GM18498 (cell line): ENCODE data around the gene TLNRD1.
"Not testable (repeated sequence)": the region's sequence is repeated elsewhere in the genome, so short reads cannot be mapped to it uniquely, and the experiment has no call there.

Experiments used
- ATAC-seq: cut with Tn5 transposase; IDR thresholded peaks from one replicate; pipeline ENCODE4 v1.9.1; 2021; ENCODE audit warnings: mild to moderate bottlenecking, moderate library complexity; ENCODE audit not compliant: unreplicated experiment

TLNRD1 gene

DNA sequence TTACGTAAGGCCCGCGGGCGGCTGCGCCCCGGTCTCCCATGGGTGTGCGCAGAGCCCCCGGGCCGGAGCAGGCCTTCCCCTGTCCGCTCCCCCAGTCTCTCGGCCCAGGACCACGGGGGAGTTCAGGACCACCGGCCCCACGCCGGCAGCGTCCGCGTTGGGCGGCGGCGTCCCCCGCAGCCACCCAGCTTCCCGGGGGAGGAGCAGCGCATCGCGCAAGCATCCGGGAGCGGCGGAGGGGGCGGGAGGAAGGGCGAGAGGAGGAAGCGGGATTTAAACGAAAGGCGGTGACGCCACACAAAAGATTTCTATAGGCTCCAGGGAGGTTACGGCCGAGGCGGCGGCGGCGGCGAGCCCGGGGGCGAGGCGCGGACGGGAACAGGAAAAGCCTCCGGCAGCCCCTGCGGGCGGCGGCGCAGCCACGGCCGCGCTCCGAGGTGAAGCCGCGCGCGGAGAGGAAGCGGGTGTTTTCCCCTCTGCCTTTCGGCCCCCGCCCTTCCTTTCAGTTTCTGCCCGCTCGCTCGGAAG lies at the start of gene TLNRD1:
Gene TLNRD1, plus strand, starts transcription at position 300 of the 528 bp plus-strand sequence. CDS start 1,349 bp downstream, outside the sequence.
- peak; percentile 68 for ATAC-seq

DNA sequence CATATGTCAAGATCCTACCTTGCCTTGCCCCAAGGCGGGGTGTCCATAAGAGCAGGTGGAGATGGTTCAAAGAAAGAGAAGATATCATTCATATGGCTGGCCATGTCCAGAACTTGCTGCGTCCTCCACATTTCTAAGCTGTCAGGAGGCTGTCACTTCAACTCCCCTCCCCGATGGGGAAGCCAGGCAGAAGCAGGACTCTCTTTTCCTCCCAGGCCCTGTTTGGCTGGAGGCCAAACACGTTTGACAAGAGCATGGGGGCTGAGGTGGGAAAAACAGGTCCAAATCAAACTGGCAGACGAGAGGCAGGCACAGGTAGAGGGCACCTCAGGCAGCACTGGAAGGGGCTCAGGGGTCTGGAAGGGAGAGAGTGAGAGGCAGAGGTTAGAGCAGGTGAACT lies 48.8 kb upstream of the TLNRD1 start:
- ATAC-seq: no peak

GRCh38 chr15:80953001-80953952 lies 47.4 kb upstream of the TLNRD1 start:
- no peak for ATAC-seq

DNA sequence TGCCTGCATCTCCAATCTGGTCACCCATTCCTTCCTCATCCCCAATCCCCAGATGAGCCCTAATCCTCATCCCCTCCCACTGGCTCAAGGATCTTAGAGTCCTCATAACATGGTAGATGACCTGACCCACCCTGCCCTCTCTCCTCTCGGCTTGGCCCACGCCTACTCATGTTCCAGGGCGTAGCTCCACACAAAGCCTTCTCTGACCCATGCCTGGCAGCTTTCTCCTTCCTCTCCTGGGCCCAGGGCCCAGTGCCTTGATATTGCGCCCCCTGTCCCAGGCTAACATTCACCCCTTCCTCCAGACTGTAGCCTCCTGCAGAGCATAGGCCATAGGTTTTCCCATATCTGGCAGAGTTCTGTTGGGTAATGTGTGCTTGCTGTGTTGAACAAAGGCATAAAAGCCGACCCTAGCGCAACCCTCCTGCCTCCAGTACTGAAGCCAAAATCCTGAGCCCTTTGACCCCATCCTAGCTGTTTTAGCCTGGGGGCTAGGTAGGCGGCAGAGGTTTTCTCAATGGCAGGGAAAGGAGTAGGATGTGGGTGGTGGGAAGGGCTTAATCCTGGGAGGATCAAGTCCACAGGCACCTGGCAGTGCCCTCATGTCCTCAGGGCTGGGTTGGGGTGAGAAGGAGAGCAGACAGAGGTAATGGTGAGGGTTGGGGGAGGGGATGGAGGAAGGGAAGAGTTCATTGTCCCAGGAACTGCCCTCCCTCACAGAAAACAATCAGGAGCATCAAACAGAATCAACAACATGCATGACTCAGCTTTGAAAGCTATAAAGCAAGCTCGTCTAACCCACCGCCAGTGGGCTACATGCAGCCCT lies 46.6 kb upstream of the TLNRD1 start:
- no peak for ATAC-seq

DNA sequence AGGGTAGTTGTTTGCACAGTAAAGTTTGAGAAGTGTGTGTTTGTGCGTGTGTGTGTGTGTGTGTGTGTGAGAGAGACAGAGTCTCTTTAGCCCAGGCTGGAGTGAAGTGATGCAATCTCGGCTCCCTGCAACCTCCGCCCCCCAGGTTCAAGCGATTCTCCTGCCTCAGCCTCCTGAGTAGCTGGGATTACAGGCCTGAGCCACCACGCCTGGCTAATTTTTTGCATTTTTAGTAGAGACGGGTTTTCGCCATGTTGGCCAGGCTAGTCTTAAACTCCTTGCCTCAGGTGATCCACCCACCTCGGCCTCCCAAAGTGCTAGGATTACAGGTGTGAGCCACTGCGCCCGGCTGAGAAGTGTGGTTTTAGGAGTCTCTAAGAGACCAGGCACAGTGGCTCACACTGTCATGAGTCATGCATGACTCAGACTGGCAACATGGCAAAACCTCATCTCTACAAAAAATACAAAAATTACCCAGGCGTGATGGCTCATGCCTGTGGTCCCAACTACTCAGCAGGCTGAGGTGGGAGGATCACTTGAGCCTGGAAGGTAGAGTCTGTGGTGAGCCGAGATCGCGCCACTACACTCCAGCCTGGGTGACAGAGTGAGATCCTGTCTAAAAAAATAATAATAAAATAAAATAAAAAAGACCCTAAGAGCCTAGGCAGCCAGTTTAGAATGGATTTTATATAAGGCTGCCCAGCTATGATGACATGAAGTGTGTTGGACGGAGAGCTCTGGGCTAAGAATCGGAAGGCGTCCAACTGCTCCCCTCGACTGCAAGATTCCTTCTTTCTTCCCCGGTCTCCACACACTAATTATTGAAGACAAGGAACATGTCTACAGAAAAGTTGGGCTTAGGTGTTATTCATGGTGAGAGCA lies 44.9 kb upstream of the TLNRD1 start:
- ATAC-seq: not testable (repeated sequence)

DNA sequence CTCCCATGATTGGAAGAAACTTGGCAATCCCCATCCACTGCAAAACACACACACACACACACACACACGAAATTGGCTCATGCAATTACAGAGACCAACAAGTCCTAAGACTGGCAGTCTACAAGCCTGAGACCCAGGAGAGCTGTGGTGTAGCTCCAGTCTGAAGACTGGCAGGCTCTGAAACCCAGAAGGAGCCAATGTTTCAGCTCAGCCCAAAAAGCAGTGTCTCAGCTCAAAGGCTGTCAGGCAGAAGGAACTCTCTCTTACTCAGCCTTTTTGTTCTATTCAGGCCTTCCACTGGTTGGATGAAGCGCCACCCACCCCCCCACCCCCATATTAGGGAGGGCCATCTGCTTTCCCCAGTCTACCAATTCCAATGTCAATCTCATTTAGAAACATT lies 43.2 kb upstream of the TLNRD1 start:
- ATAC-seq: no peak

DNA sequence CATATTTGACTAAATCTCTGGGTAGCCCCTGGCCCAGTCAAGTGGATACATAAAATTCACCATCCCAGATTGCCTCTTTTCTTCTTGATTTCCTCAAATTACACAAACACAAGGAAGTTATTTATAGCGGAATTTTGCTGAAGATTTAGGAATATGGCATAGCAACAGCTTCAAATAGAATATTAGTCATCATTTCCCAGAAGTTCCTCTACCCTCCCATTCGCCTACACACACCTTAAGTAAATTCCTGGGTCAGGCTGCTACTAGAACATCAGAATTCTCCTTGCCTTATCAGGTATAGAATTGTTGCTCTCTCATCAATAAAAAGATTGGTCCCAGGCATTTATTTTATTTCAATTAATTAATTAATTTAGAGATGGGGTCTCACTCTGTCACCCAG lies 42.7 kb upstream of the TLNRD1 start:
- no peak for ATAC-seq

- no peak for ATAC-seq
Measured at GRCh38 chr15:80958818-80959495, 41.8 kb upstream of the TLNRD1 start.

- ATAC-seq: not testable (repeated sequence)
Measured at GRCh38 chr15:80965454-80965853, 35.3 kb upstream of the TLNRD1 start.

- no peak for ATAC-seq
Measured at GRCh38 chr15:80966431-80967197, 34.1 kb upstream of the TLNRD1 start.

DNA sequence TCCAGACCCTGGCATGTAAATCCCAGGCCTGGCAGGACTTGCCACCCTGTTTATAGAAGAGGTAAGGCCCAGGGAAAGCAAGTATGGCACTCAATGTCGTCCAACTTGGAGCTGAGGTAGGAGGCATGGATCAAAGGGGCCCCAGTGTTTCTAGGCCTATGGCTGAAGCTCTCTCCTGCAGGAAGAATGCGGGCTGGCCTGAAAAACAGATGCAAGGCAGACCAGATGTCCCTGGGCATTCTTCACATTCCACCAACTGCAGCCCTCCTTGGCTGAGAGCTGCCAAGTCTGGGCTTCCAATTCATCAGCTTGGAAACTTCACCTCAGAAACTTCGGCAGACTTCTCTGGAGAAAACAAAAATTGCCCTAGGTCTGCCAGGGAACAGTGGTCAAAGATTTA lies 33.3 kb upstream of the TLNRD1 start:
- ATAC-seq: no peak

DNA sequence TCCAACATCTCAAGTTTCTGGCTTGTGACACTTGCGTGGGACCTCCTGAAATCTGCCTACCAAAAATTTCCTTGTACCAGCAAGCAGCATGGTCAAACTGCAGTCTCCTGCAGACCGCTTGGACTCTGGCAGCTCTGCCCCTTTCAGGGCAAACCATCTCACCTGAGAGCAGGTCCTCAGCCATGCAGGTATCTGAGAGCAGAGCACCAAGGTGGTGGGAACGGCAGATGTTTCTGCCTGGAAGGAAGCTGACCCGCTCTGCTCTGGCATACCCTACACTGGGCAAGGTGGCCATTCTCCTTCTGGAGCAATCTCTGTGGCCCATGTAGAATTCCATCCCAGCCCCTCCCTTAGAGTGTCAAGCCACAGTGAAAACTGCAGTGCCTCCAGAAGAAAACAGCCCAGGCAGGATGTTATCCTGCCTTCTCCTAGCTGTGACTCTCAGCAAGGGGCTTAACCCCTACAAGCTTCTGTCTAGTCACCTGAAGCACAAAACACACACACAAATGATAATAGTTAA lies 32.7 kb upstream of the TLNRD1 start:
- no peak for ATAC-seq

DNA sequence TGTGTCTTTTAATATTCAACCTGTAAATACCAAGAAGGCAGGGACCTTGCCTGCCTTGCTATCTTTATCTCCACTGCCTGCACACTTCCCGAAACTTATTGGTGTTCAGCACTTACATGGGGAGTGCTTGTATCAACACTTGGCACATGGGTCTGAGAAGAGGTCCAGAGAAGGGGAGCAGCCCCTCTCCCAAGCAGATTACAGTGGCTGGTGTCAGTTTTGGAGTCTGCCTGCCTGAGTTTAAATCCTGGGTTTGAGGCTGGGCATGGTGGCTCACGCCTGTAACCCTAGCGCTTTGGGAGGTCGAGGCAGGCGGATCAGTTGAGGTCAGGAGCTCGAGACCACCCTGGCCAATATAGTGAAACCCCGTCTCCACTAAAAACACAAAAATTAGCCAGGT lies 31.4 kb upstream of the TLNRD1 start:
- no peak for ATAC-seq

GRCh38 chr15:80970018-80970657 lies 30.6 kb upstream of the TLNRD1 start:
- peak; percentile 55 for ATAC-seq

DNA sequence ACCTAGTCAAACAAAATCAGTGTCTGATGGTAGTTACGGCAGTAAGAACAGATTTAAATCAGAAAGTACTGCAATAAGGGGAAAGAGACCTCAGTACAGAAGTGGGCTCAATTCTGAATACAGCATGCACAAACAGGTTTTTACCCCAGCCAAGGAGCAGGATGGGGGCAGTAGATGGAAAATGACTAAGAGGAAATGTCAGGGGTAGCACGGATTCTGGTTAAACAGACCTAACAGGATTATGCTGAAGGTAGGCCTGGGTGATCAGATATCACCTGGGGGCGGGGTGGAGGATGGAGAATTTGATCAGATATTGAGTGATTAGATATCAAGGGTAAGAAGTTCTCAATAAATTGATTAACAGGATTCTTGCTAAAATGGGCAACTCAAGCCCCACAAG lies 30.1 kb upstream of the TLNRD1 start:
- ATAC-seq: no peak

DNA sequence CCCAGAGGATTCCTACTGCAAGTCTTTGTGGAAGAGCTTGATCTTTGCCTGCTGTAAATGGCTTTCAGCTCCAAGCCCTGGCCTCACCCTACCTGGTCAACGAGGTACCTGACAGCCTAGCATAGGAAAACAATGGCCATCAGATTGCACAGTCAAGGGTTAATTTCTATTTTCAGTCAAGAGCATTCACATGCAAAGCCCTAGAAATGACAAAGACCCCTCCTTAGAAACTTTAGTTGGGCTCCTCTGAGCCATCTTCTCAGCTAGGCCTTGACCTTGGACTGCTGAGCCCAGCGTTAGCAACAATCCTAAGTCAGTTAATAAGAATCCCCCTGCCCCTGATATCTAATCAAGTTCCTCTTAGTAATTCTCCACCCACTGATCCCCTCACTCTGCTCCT lies 29.6 kb upstream of the TLNRD1 start:
- no peak for ATAC-seq

DNA sequence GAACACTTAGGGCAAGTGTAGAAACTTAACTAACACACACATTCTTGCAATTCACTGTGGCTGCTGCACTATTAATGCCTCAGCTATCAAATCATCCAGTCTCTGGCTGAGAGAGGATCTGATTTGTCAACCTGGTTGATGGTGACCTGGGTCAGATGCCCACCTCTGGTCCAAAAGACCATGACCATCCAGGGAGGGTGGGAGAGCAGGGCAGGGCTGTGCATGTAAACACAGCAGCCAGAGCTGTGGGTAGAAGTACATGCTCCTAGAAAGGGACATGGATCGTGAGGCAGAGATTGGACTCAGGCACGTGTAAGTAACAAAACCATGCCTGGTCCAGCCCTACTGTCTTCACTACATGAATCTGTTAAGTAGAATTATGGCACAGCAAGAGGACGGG lies 28.4 kb upstream of the TLNRD1 start:
- ATAC-seq: no peak

GRCh38 chr15:80974914-80975313 lies 25.8 kb upstream of the TLNRD1 start:
- ATAC-seq: no peak

DNA sequence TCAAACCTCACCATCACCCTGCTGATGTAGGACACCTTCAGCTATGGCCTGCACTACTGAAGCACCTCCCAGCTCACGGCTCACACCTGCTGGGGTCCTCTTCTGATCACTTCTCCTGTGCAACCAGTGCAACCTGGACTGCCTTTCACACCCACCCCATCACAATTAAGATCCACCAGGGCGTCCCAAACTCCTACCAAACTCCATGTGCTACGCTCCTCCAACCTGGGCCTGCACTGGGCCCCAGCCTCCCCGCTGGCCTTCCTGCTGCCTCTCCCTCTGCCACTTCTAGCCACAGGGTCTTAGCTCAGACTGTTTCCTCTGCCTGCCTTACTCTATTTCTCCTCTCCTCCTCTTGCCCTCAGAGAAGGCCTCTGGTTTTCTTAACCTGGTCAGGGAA lies 23.9 kb upstream of the TLNRD1 start:
- no peak for ATAC-seq
